Caco-2 (cell line): ENCODE data around the gene FCN2. TPM values are rescaled to one million over a fixed set of nuclear protein-coding genes. Genes with fewer than 3 reads are reported as not detected.

ENCODE experiments used
- BruUV-seq: library from RNA; stranded (reverse); fragments of 400-500 nt; replicated peaks from 2 replicates; lab custom pipeline; 2021; lab: Mats Ljungman, UMichigan
- CTCF ChIA-PET: fragments of 300-600 bp; sonication (Branson Sonifier 250); formaldehyde crosslinking; loops from one replicate; lab custom pipeline; 2022; ENCODE audit warnings: antibody characterized with exemption; lab: Charles Lee
- POLR2A ChIA-PET: fragments of 300-600 bp; sonication (Branson Sonifier 250); formaldehyde crosslinking; loops from one replicate; lab custom pipeline; 2022; ENCODE audit warnings: antibody characterized with exemption; lab: Charles Lee
- DNase-seq, 2 experiments: peaks; one replicate each; pipeline versions ENCODE4 v3.0.0 to v3.0.0-alpha.2; 2020 to 2022
- H3K27me3 ChIP-seq: replicated peaks from 2 replicates; pipeline ENCODE4 v1.6.0; 2011; ENCODE audit warnings: low read length; ENCODE audit not compliant: control insufficient read depth, insufficient read depth
- H3K36me3 ChIP-seq: 2 replicates; pipeline ENCODE4 v1.5.1; 2011; ENCODE audit warnings: low read length; ENCODE audit not compliant: control insufficient read depth, insufficient read depth
- H3K4me1 ChIP-seq: fragments of 250-450 bp; sonication (Bioruptor Pico); 2 replicates; pipeline ENCODE4 v1.5.1; 2020; ENCODE audit warnings: mild to moderate bottlenecking
- H3K4me3 ChIP-seq: 2 replicates; pipeline ENCODE4 v1.5.1; 2011; ENCODE audit warnings: low read depth, mild to moderate bottlenecking, control low read depth, low read length
- H3K9me3 ChIP-seq: fragments of 250-450 bp; sonication (Bioruptor Pico); 2 replicates; pipeline ENCODE4 v1.5.1; 2020; ENCODE audit warnings: mild to moderate bottlenecking, moderate library complexity
- H3K27ac Mint-ChIP-seq: one replicate; pipeline ENCODE4 v1.8.0; 2022; ENCODE audit warnings: mixed read lengths; ENCODE audit not compliant: unreplicated experiment
- H3K27me3 Mint-ChIP-seq: one replicate; pipeline ENCODE4 v1.8.0; 2022; ENCODE audit warnings: mixed read lengths; ENCODE audit not compliant: insufficient read depth, unreplicated experiment
- H3K36me3 Mint-ChIP-seq: one replicate; pipeline ENCODE4 v1.8.0; 2022; ENCODE audit warnings: mild to moderate bottlenecking, mixed read lengths; ENCODE audit not compliant: insufficient read depth, unreplicated experiment
- H3K4me1 Mint-ChIP-seq: one replicate; pipeline ENCODE4 v1.8.0; 2022; ENCODE audit warnings: low read depth, mixed read lengths; ENCODE audit not compliant: unreplicated experiment
- H3K4me3 Mint-ChIP-seq: one replicate; pipeline ENCODE4 v1.8.0; 2022; ENCODE audit warnings: mild to moderate bottlenecking, moderate library complexity, mixed read lengths; ENCODE audit not compliant: unreplicated experiment
- H3K9me3 Mint-ChIP-seq: one replicate; pipeline ENCODE4 v1.8.0; 2022; ENCODE audit warnings: mixed read lengths; ENCODE audit not compliant: unreplicated experiment
- intact Hi-C: fragments of 100-400 bp; cut with micrococcal nuclease; formaldehyde crosslinking; loops from one replicate; pipeline ENCODE4 v1.10.0; 2022; ENCODE audit not compliant: unreplicated experiment
- microRNA-seq: library from miRNA; unstranded; fragments of <30 nt; microRNA quantifications from one replicate; pipeline ENCODE4 v1.2.0, GENCODE V29; 2022
- total RNA-seq: library from RNA; stranded (reverse); gene quantifications from 2 replicates; pipeline ENCODE4 v1.2.3, GENCODE V29; 2022
- TF ChIP-seq, protein P1 (sequence below), 2 experiments: fragments of 200-600 bp in 1 of 2; IDR thresholded peaks; 1 replicate in 1 of 2; 2 replicates in 1 of 2; pipeline versions ENCODE4 v1.5.1 to v1.8.0; 2011 to 2022; ENCODE audit warnings: antibody characterized with exemption in 1 of 2, control low read depth in 1 of 2, inconsistent platforms in 1 of 2, low read depth in 1 of 2, low read length in 1 of 2, mild to moderate bottlenecking in 1 of 2, moderate library complexity in 1 of 2; ENCODE audit not compliant: insufficient read depth in 1 of 2, severe bottlenecking in 1 of 2, unreplicated experiment in 1 of 2

Gene FCN2
- total RNA-seq, 1 experiment from 2014 or later, result not detected

DNA sequence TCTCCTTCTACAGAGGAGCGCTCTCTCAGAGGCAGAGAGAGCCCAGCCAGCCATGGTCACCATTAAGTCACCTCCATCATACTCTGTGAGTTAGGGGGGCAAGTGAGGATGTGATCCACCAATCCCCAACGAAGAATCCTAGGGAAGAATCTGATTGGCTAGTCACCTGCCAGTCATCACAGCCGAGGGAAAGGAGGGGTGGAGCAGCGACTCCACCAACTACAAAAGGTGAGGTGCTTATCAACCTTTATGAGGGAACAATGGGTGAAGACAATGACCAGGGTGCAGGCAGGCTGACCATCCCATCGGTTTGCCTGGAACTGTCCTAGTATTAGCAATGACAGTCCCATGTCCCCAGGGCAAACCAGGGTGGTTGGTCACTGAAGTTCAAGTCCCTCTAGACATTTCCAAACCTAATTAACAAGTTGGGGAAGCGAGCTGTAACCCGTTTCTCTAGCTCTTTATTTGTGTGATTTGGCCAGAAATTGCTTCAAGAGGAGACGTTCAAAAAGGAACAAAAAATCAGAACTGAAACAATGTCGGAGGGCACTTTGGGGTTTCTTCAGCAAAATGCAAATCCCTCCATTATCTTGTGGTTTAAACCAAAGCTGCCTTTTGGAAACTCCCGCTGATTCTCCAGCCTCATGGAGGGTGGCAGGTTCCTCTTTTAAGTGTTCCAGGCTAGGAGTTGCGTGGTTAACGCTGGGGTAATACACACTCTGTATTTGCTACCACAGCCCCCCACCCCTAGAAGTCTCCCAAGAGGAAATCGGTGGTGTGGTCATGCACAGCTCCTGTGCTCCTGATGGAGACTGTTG, 55.9 kb downstream of the FCN2 start:
- no TSS peak for BruUV-seq
- no peak overlapping the region for H3K4me3 ChIP-seq
- intact Hi-C loops, result no loop called here
- no peaks in the 10 kb centered on the region for H3K27me3 ChIP-seq
- ChIA-PET CTCF (no interaction called here), POLR2A (no interaction called here)
- no peaks in the 10 kb centered on the region for H3K4me1 ChIP-seq
- Mint-ChIP-seq H3K27me3 (peaks cover 14% of the 10 kb centered on the region), H3K36me3 (no peaks in the 10 kb centered on the region), H3K4me3 (no peak overlapping the region), H3K9me3 (no peaks in the 10 kb centered on the region), H3K4me1 (no peaks in the 10 kb centered on the region), H3K27ac (no peak overlapping the region)
- no peaks in the 10 kb centered on the region for H3K36me3 ChIP-seq
- no peaks in the 10 kb centered on the region for H3K9me3 ChIP-seq
- TF ChIP-seq, protein P1, sequence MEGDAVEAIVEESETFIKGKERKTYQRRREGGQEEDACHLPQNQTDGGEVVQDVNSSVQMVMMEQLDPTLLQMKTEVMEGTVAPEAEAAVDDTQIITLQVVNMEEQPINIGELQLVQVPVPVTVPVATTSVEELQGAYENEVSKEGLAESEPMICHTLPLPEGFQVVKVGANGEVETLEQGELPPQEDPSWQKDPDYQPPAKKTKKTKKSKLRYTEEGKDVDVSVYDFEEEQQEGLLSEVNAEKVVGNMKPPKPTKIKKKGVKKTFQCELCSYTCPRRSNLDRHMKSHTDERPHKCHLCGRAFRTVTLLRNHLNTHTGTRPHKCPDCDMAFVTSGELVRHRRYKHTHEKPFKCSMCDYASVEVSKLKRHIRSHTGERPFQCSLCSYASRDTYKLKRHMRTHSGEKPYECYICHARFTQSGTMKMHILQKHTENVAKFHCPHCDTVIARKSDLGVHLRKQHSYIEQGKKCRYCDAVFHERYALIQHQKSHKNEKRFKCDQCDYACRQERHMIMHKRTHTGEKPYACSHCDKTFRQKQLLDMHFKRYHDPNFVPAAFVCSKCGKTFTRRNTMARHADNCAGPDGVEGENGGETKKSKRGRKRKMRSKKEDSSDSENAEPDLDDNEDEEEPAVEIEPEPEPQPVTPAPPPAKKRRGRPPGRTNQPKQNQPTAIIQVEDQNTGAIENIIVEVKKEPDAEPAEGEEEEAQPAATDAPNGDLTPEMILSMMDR (IDR thresholded peaks at IDR 0.05; ENCODE audit: insufficient read depth in 1 of 2, low read depth in 1 of 2, low read length in 1 of 2, severe bottlenecking in 1 of 2, unreplicated experiment in 1 of 2), result no peak
- DNase-seq, result no peak

Small RNA genes lying within 50 kb of the gene (microRNA-seq; reads per million reads assigned to microRNA genes)
- not detected for gene MIR3689A
- gene MIR3689B, result not detected
- not detected for gene MIR3689C
- not detected for gene MIR3689D1
- gene MIR3689D2, result not detected
- gene MIR3689E, result not detected
- gene MIR3689F, result not detected

Other genes with a start within 250 kb of the FCN2 start
- gene COL5A1, start 239.0 kb upstream of the FCN2 start, total RNA-seq, result 4.8 and 5.7 TPM in 2 replicates
- not detected in 2 replicates for gene FCN1, start 37.1 kb downstream of the FCN2 start, total RNA-seq
- not detected in 2 replicates for gene OLFM1, start 206.9 kb downstream of the FCN2 start, total RNA-seq